Measurements from ENCODE around the gene ZNF236. TPM values are rescaled to one million over a fixed set of nuclear protein-coding genes. Genes with fewer than 3 reads are reported as not detected.
A peak's percentile ranks its signal among the peaks of the same experiment; 100 is the strongest.

The ZNF236 gene
- total RNA-seq, 1 donor from 2014 or later = 32.5 TPM

GRCh38 chr18:76997951-76998808, 175.8 kb downstream of the ZNF236 start:
- peaks cover 3% of the 10 kb centered on the region for H3K4me1 Mint-ChIP-seq
- H3K36me3 Mint-ChIP-seq = no peaks in the 10 kb centered on the region
- no peaks in the 10 kb centered on the region for H3K9me3 Mint-ChIP-seq
- no peak overlapping the region for H3K4me3 Mint-ChIP-seq
- H3K27me3 Mint-ChIP-seq (ENCODE audit: low read depth) = peaks cover 4% of the 10 kb centered on the region
- no peak for TF ChIP-seq CTCF (IDR thresholded peaks at IDR 0.05; ENCODE audit: unreplicated experiment)
- H3K27ac Mint-ChIP-seq = no peak overlapping the region
- no peak for DNase-seq (ENCODE audit: low spot score in 2 of 2, unreplicated experiment in 2 of 2)

- no peak for TF ChIP-seq CTCF (IDR thresholded peaks at IDR 0.05; ENCODE audit: unreplicated experiment)
- peaks cover 4% of the 10 kb centered on the region for H3K27me3 Mint-ChIP-seq (ENCODE audit: low read depth)
- DNase-seq (ENCODE audit: low spot score in 2 of 2, unreplicated experiment in 2 of 2) = no peak
- H3K36me3 Mint-ChIP-seq = no peaks in the 10 kb centered on the region
- no peak overlapping the region for H3K27ac Mint-ChIP-seq
- H3K4me1 Mint-ChIP-seq = peaks cover 3% of the 10 kb centered on the region
- no peaks in the 10 kb centered on the region for H3K9me3 Mint-ChIP-seq
- H3K4me3 Mint-ChIP-seq = no peak overlapping the region
Measured at GRCh38 chr18:76999077-76999476, 176.7 kb downstream of the ZNF236 start.

GRCh38 chr18:77000527-77000926, 178.2 kb downstream of the ZNF236 start:
- H3K9me3 Mint-ChIP-seq = no peaks in the 10 kb centered on the region
- H3K36me3 Mint-ChIP-seq = no peaks in the 10 kb centered on the region
- H3K27me3 Mint-ChIP-seq (ENCODE audit: low read depth) = peaks cover 5% of the 10 kb centered on the region
- no peak overlapping the region for H3K4me3 Mint-ChIP-seq
- TF ChIP-seq CTCF (IDR thresholded peaks at IDR 0.05; ENCODE audit: unreplicated experiment) = peak; percentile 98
- H3K27ac Mint-ChIP-seq = no peak overlapping the region
- H3K4me1 Mint-ChIP-seq = peaks cover 3% of the 10 kb centered on the region
- peak in 1 of 2 experiments; percentile 72 for DNase-seq (ENCODE audit: low spot score in 2 of 2, unreplicated experiment in 2 of 2)

- no peaks in the 10 kb centered on the region for H3K4me1 Mint-ChIP-seq
- no peak overlapping the region for H3K4me3 Mint-ChIP-seq
- no peak for DNase-seq (ENCODE audit: low spot score in 2 of 2, unreplicated experiment in 2 of 2)
- no peaks in the 10 kb centered on the region for H3K9me3 Mint-ChIP-seq
- no peaks in the 10 kb centered on the region for H3K36me3 Mint-ChIP-seq
- peaks cover 6% of the 10 kb centered on the region for H3K27me3 Mint-ChIP-seq (ENCODE audit: low read depth)
- TF ChIP-seq CTCF (IDR thresholded peaks at IDR 0.05; ENCODE audit: unreplicated experiment) = no peak
- H3K27ac Mint-ChIP-seq = no peak overlapping the region
Measured at GRCh38 chr18:77001041-77001440, 178.7 kb downstream of the ZNF236 start.

- Mint-ChIP-seq H3K27me3 (ENCODE audit: low read depth) (peaks cover 9% of the 10 kb centered on the region), H3K9me3 (no peaks in the 10 kb centered on the region), H3K36me3 (no peaks in the 10 kb centered on the region), H3K27ac (no peak overlapping the region), H3K4me1 (peaks cover 2% of the 10 kb centered on the region), H3K4me3 (no peak overlapping the region)
- DNase-seq (ENCODE audit: low spot score in 2 of 2, unreplicated experiment in 2 of 2) = no peak
- no peak for TF ChIP-seq CTCF (IDR thresholded peaks at IDR 0.05; ENCODE audit: unreplicated experiment)
Measured at GRCh38 chr18:77001979-77002378, 179.6 kb downstream of the ZNF236 start.

All from mesothelial cell of epicardium (in vitro differentiated cells).